HUES64 (cell line): ENCODE data around the gene SETX.
"Not testable (repeated sequence)": the region's sequence is repeated elsewhere in the genome, so short reads cannot be mapped to it uniquely, and the experiment has no call there.

Experiments
- H3K27ac ChIP-seq: 2 replicates; pipeline ENCODE4 v1.7.0; 2013; ENCODE audit warnings: low read depth, low read length, inconsistent platforms
- H3K27me3 ChIP-seq: 2 replicates; pipeline ENCODE4 v1.6.1; 2013; ENCODE audit warnings: mild to moderate bottlenecking, low read length; ENCODE audit not compliant: insufficient read depth
- H3K36me3 ChIP-seq: 2 replicates; pipeline ENCODE4 v1.6.1; 2013; ENCODE audit warnings: mild to moderate bottlenecking, low read length; ENCODE audit not compliant: insufficient read depth
- H3K4me1 ChIP-seq: 2 replicates; pipeline ENCODE4 v1.6.1; 2013; ENCODE audit warnings: mild to moderate bottlenecking, low read length, moderate library complexity; ENCODE audit not compliant: insufficient read depth
- H3K4me3 ChIP-seq: 2 replicates; pipeline ENCODE4 v1.5.1; 2013; ENCODE audit warnings: mild to moderate bottlenecking, low read length, moderate library complexity
- H3K9ac ChIP-seq: 2 replicates; pipeline ENCODE4 v1.6.1; 2013; ENCODE audit warnings: mild to moderate bottlenecking, low read depth, low read length
- H3K9me3 ChIP-seq: 2 replicates; pipeline ENCODE4 v1.6.1; 2013; ENCODE audit warnings: low read depth, low read length; ENCODE audit not compliant: insufficient read depth
- WGBS: fragments of 150-250, 120-280 bp; methylation state at CpG from one replicate; pipeline ENCODE4 v1.1.7; 2013; ENCODE audit warnings: missing lambda C conversion rate; 5-methylcytosine and 5-hydroxymethylcytosine counted together

Gene SETX

GRCh38 chr9:132283165-132283564, 71.6 kb downstream of the SETX start:
- H3K36me3 ChIP-seq = peaks cover 97% of the 10 kb centered on the region
- no peak overlapping the region for H3K9ac ChIP-seq
- H3K27me3 ChIP-seq = no peaks in the 10 kb centered on the region
- 99% methylated on average over 4 of the region's 4 CpGs for WGBS
- H3K4me1 ChIP-seq = no peaks in the 10 kb centered on the region
- H3K9me3 ChIP-seq = no peaks in the 10 kb centered on the region
- H3K4me3 ChIP-seq = no peak overlapping the region
- no peak overlapping the region for H3K27ac ChIP-seq

DNA sequence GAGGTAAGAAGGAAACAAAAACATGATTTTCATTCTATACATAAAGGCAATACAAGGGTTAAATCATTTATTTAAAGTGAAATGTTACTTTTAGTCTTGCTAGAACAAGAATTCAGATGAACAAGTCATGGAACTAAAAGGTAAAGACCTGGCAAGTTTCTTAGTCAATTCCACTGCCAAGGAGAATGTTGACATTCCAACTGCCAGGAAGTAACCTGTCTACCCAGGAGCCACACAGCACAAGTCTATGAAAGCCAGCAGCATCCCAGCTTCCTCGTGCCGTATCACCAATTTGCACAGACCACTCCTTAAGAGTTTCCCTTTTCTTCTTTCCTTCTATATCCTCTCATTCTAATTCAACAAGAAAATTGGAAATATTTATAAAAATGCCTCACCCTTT, 79.9 kb downstream of the SETX start:
- Histone ChIP-seq H3K4me3 (no peak overlapping the region), H3K36me3 (peaks cover 98% of the 10 kb centered on the region), H3K27me3 (no peaks in the 10 kb centered on the region), H3K9ac (no peak overlapping the region), H3K4me1 (no peaks in the 10 kb centered on the region), H3K9me3 (no peaks in the 10 kb centered on the region), H3K27ac (no peak overlapping the region)
- WGBS = 95% methylated on average over 2 of the region's 2 CpGs

- H3K4me1 ChIP-seq, H3K27me3 ChIP-seq, H3K9me3 ChIP-seq, H3K9ac ChIP-seq, H3K4me3 ChIP-seq: not testable (repeated sequence)
- H3K36me3 ChIP-seq = peaks cover 90% of the 10 kb centered on the region
- WGBS = 94% methylated on average over 11 of the region's 16 CpGs
- H3K27ac ChIP-seq = peak overlapping the region; percentile 67; the same call in 1 of the 2 replicates
These were observed 84.9 kb downstream of the SETX start for GRCh38 chr9:132269704-132270516.

DNA sequence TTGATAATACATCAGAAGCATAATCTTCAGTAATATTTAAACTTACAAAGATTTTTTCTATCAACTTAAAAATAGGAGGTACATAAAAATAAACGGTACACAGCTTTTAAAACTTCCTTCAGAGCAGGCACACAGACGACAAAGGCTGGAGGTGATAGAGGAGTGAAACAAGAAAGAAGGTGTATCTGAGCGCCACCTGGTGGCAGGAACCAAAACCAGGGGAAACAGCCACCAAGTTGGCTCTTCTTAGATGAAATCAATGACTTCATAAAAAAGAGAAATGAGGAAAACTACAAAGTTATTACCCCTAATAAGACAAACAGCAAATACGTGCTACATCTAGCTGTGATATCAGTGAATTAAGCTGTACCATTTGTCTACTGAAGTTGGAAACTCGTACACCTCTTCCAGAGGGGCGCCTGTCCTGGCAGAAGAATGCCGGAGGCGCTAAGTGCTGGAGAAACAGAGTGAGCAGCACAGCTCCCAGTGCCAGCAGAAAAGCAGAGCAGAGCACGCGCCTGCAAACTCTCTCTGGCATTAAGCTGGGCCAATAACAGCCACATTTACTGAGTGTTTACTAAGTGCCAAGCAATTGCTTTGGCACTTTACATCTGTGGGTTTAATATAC, 85.9 kb downstream of the SETX start:
- Histone ChIP-seq H3K9me3 (no peaks in the 10 kb centered on the region), H3K4me1 (no peaks in the 10 kb centered on the region), H3K36me3 (peaks cover 90% of the 10 kb centered on the region), H3K9ac (no peak overlapping the region), H3K27me3 (no peaks in the 10 kb centered on the region), H3K27ac (peak overlapping the region; percentile 33; the same call in 1 of the 2 replicates), H3K4me3 (no peak overlapping the region)
- 68% methylated on average over 10 of the region's 10 CpGs for WGBS

DNA sequence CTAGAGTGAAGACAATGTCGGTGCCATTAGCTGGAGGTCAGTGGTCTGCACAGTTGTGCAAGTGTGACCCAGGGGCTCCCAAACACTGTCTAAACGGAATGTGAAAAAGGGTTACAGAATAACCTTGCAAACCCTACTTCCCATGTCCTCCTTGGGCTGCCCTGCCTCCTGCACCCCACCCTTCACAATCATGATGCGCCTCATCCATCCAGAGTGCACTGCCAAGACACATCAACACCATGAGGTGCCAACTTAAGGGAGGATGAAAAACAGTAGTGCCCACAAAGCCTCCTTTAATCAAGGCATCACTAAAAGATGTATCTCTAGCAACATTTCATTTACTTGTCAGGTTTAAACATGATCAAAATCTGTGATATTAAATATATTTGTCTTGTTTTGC, 87.1 kb downstream of the SETX start:
- no peak overlapping the region for H3K9ac ChIP-seq
- WGBS = 92% methylated on average over 3 of the region's 3 CpGs
- H3K27me3 ChIP-seq = no peaks in the 10 kb centered on the region
- no peaks in the 10 kb centered on the region for H3K4me1 ChIP-seq
- H3K4me3 ChIP-seq = no peak overlapping the region
- H3K27ac ChIP-seq = no peak overlapping the region
- no peaks in the 10 kb centered on the region for H3K9me3 ChIP-seq
- peaks cover 90% of the 10 kb centered on the region for H3K36me3 ChIP-seq

GRCh38 chr9:132266017-132266416, 88.8 kb downstream of the SETX start:
- 93% methylated on average over 3 of the region's 3 CpGs for WGBS
- H3K4me3 ChIP-seq = no peak overlapping the region

GRCh38 chr9:132260846-132261245, 93.9 kb downstream of the SETX start:
- Histone ChIP-seq H3K9me3 (no peaks in the 10 kb centered on the region), H3K36me3 (peaks cover 36% of the 10 kb centered on the region), H3K27me3 (no peaks in the 10 kb centered on the region), H3K9ac (no peak overlapping the region), H3K4me1 (no peaks in the 10 kb centered on the region), H3K27ac (no peak overlapping the region), H3K4me3 (no peak overlapping the region)
- WGBS = 93% methylated on average over 3 of the region's 3 CpGs

More at GRCh38 chr9:132266017-132266416, 88.8 kb downstream of the SETX start:
- no peaks in the 10 kb centered on the region for H3K27me3 ChIP-seq
- H3K36me3 ChIP-seq = peaks cover 84% of the 10 kb centered on the region
- no peak overlapping the region for H3K9ac ChIP-seq
- H3K9me3 ChIP-seq = no peaks in the 10 kb centered on the region
- H3K27ac ChIP-seq = no peak overlapping the region
- no peaks in the 10 kb centered on the region for H3K4me1 ChIP-seq

- H3K9me3 ChIP-seq = peaks cover 15% of the 10 kb centered on the region
- H3K4me1 ChIP-seq = no peaks in the 10 kb centered on the region
- H3K27ac ChIP-seq = no peak overlapping the region
- H3K36me3 ChIP-seq = no peaks in the 10 kb centered on the region
- H3K27me3 ChIP-seq = no peaks in the 10 kb centered on the region
- WGBS = 93% methylated on average over 20 of the region's 20 CpGs
- no peak overlapping the region for H3K9ac ChIP-seq
- no peak overlapping the region for H3K4me3 ChIP-seq
These were observed 104.2 kb downstream of the SETX start for GRCh38 chr9:132250324-132251262.

DNA sequence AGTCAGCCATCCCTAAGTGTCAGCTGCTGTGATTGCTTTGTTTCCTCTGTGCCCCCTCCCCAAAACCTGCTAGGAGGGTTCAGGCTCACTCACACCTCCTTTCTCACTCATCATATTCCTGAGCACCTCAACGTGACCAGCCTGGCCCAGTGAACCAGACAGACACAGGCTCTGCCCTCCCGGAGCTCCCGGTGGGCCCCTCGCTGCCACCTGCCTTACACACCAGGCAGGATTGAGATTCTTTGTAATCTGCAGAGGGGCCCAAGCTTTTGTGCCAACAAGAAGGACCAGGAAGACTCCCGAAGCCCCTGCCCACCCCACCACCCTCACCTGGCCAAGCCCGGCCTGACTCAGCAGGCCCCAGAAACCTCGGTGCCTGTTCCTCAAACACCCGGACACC, 105.1 kb downstream of the SETX start:
- Histone ChIP-seq H3K27me3 (no peaks in the 10 kb centered on the region), H3K4me1 (no peaks in the 10 kb centered on the region), H3K9ac (no peak overlapping the region), H3K27ac (no peak overlapping the region), H3K9me3 (peaks cover 15% of the 10 kb centered on the region), H3K4me3 (no peak overlapping the region), H3K36me3 (no peaks in the 10 kb centered on the region)
- 97% methylated on average over 7 of the region's 8 CpGs for WGBS

GRCh38 chr9:132249123-132249522, 105.7 kb downstream of the SETX start:
- 89% methylated on average over 6 of the region's 6 CpGs for WGBS
- Histone ChIP-seq H3K4me1 (no peaks in the 10 kb centered on the region), H3K27me3 (peaks cover 1% of the 10 kb centered on the region; the same call in 1 of the 2 replicates), H3K9me3 (peaks cover 15% of the 10 kb centered on the region), H3K4me3 (no peak overlapping the region), H3K27ac (no peak overlapping the region), H3K9ac (no peak overlapping the region), H3K36me3 (no peaks in the 10 kb centered on the region)

DNA sequence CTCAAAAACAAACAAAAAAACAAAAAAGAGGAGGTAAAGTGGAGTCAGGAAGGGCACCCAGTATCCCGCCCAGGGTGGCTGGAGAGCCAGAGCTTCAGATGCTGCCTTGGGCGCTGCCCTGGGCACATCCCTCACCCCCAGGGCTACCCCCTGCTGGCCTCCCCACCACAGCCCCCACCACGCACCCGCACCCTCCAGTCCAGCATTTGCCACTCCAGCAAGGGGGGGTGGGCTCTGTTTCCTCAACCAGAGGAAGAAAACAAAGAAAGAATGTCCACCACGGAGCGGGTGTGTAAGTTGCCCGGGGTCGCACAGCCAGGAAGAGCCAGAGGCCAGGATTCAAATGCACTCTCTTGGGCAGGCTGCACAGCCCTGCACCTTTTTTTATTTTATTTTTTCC, 106.8 kb downstream of the SETX start:
- Histone ChIP-seq H3K9me3 (peaks cover 15% of the 10 kb centered on the region), H3K4me1 (0 out of 2 replicates have a peak, but pooled peaks cover 2% of the 10 kb centered on the region), H3K36me3 (no peaks in the 10 kb centered on the region), H3K27ac (no peak overlapping the region), H3K27me3 (peaks cover 13% of the 10 kb centered on the region), H3K9ac (no peak overlapping the region), H3K4me3 (no peak overlapping the region)
- 90% methylated on average over 8 of the region's 8 CpGs for WGBS
